Measurements from ENCODE around the gene DMAC1.

- no peak for TF ChIP-seq POLR2A (IDR thresholded peaks at IDR 0.05)
- TF ChIP-seq CTCF (IDR thresholded peaks at IDR 0.05): no peak
- no peak for TF ChIP-seq POLR2AphosphoS5 (IDR thresholded peaks at IDR 0.05)
- no peak for TF ChIP-seq EP300 (IDR thresholded peaks at IDR 0.05)
Measured at GRCh38 chr9:7778851-7779600, 20.6 kb downstream of the DMAC1 start.

Measured in sigmoid colon (tissue), 4 donors.